ENCODE measurements around the gene GRM5.
"Not testable (repeated sequence)": the region's sequence is repeated elsewhere in the genome, so short reads cannot be mapped to it uniquely, and the experiment has no call there.

GRM5 gene

DNA sequence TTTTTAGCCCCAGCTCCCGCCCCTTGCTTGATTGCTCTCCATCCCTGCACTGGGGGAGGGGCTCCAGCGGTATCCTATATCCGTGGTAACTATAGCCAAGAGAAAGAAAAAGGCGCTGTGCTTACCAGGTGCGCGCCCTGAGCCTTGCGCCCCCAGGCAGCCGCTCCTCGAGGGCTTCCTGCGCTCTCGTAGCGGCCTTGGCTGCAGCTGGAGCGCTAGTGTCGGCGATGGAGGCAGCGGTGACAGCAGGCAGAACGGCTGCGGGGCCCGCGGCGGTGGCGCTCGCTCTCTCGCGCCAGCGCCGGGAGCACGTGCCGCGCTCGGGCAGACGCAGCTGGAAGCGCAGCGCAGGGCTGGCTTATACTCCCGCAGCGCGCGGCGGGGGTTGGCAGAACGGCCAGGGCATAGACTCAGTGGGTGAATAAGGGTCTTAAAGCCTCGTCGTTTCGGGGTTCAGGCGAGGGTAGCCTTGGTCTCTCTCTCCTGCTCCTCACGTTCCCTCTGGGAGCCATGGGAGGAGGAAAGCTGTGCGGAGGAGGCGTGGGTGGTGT lies at the start of gene GRM5:
Gene GRM5 (minus strand): TSS at position 332 of the 551 bp plus-strand sequence. CDS start 18,110 bp downstream, outside the sequence.
- not testable (repeated sequence) for DNase-seq

DNA sequence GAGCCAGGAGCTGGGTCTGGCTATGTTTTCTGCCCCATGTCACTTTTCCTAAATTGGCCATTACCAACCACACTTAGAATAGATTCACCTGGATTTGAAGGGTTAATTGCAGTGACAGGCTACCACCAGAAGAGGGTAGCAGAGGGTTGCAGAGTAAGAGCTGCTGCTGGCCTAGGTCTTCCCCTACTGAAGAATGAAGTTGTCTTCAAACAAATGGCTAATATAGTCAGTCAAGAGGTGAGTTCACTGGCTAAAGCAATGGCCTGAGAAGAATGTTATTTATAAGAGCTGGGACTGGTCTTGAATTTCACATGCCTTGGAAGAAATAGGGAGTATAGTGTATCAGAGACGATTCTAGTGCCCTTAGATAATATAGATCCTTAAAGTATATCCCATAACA lies 32.2 kb upstream of the GRM5 start:
- DNase-seq = not testable (repeated sequence)

DNA sequence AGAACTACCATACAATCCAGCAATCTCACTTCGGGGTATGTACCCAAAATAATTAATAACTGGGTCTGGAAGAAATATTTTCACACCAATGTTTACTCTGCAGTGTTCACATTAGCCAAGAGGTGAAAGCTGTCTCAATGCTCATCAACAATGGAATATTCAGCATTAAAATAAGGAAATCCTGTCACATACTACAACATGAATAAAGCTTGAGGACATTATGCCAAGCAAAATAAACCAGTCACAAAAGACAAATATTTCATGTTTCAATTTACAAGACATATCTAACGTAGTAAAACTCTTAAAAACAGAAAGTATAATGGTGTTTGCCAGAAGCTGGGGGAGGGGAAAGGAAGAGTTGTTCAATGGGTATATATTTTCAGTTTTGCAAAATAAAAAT lies 28.0 kb upstream of the GRM5 start:
- not testable (repeated sequence) for DNase-seq

DNA sequence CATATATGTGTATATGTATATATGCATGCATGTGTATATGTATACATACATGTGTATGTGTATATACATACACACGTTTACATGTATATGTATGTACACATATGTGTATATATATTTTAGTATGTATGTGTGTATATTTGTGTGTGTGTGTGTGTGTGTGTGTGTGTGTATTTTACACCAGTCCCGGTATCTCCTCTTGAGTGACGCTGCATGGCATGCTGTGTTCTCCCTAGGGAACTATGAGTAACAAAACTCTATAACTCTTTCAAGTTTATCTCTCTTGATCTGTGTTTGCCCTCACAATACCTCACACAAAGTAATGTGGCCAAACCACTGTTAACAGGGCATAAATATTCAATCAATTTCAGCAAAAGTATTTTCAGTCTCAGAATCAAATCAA lies 19.2 kb upstream of the GRM5 start:
- not testable (repeated sequence) for DNase-seq

DNA sequence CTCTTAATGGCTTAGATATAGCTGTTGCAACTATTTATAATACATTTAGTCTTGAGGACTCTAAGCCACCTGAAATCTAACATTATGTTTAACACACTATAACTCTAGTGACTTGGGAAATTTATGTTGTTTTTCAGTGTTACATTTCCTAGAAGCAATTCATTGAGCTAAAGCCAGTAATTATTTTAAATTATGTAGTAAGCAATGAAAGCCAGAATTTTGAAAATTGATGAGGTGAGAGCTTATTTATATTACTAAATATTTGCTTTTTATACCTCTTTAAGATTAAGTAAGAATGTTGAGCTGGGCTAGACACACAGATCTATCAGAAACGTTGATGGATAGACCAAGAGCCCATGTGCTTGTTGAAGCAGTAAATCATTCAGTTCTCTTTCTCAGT lies 5.1 kb upstream of the GRM5 start:
- not testable (repeated sequence) for DNase-seq

DNA sequence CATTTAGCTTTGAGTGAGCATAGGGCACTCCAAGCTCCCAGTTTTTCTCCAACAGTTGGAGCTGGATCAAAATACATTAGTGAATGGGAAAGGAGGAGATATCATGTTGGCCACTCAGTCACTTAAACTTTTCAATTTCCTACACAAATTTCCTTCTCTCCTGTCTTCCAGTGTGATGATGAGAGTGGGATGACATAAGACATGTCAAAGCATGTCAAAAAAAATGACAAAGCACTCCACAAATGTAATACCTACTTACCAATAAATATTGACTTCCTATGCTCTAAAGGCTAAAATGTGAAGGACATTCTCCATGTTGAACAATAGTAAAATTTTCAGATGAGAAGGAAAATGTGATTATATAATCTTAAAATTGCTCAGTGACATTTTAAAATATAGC lies 1.5 kb upstream of the GRM5 start:
- no peak for DNase-seq

DNA sequence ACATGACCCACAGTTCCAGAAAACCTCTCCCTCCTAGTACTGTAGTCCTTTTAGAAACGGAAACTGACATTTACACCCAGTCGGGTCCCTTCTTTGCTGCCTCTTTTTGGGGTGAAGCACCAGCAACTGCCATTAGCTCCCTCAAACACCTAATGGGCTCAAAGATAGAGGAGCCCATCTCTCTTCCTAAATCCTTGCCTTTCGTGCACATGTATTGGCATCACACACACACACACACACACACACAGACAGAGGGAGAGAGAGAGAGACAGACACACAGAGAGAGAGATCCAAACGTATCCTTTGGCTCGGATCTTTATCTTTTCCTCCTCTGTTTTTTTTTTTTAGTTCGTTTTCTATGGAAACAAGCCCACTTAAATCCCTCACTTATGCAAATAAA lies 716 bp downstream of the GRM5 start:
- no peak for DNase-seq

DNA sequence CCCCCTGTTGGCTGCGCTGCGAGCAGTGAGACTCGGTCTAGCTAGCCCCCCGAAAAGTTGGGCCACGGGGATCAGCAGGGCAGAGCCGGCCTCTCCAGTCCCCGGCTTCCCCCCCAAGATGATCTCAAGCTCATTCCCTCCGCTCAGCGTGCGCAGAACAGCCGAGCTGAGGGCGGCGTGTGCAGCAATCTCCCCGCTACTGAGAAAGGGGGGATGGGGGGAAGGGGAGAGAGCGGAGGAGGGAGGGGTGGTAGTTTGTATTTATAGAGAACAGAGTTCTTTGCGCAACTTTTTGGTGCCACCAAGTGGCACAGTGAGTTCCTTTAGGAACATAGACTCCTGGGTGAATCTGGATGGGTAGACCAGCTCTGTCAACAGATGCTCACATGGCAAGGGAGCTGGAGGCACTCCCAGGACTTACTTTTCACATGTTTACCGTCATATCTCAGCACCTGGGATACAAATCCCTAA lies 2.3 kb downstream of the GRM5 start:
- not testable (repeated sequence) for DNase-seq

DNA sequence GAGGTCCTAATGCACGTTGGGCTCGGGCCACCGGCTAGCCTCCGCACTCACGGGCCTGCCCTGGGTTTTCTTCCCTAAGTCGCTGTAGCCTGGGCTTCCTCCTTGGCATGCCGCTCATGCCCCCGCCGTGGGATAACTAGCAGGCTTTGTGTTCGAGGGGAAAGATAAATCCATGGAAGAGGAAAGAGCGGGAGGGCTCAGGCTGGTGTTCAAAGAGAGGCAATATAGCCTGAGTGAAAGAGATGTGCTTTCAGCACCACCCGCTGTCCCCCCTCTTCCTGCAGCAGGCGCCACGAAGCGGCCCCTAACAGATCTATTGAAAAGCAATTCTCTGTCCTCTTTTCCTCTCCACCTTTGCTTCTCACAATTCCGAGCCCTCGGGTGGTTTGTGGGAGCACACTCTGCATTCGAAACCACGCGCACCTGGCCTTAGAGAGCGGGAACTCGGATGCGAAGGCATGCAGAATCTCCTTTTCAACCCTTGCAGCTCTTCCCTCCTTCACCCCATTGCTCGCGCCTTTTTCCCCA lies 2.9 kb downstream of the GRM5 start:
- not testable (repeated sequence) for DNase-seq

DNA sequence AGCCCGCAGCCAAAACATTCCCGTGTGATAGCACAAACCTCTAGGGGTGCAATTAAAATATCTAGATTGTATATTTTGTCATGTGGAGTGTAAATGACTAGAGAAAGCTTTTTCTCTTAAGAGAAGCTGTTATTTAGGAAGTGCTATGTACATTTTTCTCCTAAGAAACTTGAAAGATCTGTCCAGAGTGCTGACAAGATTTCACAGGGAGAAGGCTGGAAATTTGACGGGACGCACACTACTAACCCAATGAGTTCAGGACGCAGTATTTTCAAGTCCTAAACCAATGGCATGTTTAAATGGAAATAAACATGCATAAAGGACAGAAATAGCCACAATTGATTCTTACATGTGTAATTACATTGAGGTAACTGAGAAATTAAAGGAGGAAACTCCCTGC lies 3.9 kb downstream of the GRM5 start:
- not testable (repeated sequence) for DNase-seq

DNA sequence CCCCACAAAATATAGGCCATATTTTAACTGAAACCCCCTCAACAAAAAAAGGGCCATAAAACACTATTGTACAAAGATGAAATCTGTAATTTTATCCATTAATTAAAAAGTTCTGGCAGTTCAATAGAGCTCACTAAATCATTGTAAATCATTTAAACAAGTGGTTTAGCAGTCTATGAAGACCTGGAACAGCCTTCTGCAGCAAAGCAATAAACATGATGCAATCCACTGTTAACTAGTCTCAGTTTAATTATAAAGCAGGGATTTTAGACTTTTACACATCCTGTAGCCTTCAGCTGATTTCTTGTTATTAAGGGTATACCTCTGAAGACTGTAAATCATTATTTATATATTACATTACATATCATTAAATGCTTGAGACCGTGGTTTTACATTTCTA lies 8.4 kb downstream of the GRM5 start:
- DNase-seq = not testable (repeated sequence)

DNA sequence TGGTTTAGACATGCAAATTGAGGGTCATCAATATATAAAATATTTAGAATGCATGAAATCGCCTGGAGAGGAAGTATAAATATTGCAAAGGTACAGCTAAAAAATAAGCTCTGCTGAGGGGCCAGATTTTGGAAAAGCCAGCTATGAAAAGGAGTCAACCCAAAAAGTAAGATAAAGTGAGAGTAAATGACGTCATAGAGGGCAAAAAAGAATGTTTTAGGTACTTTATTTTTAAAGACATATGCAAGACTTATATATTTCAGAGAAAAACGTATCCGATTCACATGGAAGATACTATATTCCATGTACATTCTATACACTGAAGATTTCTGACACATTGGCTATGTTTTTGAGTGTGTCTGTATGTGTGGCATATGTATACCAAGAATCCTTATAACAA lies 13.6 kb downstream of the GRM5 start:
- DNase-seq = no peak

DNA sequence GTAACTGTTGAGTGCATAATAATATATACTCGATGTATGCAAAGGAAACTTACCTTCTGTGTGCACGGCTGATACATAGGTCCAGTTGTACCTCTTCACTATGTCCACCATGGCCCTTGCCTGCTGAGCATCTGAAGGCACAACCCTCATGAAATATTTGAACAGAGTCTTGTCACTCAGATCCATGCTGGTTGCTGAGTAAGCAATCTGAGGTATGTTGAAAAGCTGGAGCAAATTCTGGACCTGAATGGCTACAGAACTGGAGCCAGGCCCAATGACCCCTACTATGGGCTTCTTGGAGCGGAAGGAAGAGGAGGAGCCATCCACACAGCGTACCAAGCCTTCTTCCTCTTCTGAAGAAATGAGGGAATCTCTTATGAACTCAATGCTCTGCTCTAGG lies 18.6 kb downstream of the GRM5 start:
- DNase-seq = not testable (repeated sequence)

DNA sequence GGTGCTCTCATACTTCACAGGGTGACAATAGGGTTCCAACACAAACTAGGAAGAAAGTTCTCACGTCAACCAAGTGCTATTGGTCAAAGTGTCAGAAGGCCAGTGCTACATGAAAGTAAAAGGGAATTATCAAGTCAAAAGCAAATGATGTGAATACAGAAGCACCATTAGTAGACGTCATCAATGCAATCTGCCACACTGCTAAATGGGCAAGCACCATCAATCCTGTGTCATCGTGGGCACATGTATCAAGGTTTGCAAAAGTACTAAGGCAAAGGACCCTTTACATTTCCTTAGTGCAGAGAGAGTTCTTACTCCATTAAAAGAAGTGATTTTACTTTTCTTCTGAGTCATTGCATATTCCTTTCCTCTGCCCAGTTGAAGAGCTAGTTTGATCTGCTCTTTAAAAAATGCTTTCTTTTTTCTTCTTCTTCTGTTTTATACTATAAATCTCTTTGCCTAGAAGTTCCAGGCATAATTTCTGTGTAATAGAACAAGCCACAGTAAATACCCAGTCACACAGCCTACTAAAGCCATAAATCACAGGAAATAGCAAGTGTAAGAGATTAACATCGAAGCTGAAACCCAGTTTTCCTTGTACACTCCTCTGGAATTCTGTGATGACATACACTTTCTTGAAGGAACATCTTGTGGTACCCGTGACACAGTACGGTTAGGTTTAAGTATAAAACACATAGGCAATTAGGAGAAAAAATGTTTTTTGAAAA lies 21.8 kb downstream of the GRM5 start:
- DNase-seq = not testable (repeated sequence)

DNA sequence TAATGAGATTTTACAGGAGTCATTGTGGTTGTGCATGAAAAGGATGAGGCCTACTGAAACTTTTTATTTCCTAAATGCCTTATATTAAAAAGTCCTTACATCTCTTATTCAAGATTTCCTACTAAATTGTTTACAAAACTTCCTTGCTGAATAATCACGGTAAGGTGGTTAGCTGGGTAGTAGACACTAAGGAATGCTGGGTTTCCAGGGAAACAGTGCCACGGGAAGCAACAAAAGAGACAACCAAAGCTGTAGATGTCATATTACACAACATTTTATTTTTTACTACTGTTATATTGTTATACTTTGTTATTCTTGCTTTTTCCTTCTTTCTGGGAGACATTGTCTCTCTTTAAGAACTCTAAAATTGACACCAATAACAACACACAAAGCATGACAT lies 36.1 kb downstream of the GRM5 start:
- DNase-seq = not testable (repeated sequence)

DNA sequence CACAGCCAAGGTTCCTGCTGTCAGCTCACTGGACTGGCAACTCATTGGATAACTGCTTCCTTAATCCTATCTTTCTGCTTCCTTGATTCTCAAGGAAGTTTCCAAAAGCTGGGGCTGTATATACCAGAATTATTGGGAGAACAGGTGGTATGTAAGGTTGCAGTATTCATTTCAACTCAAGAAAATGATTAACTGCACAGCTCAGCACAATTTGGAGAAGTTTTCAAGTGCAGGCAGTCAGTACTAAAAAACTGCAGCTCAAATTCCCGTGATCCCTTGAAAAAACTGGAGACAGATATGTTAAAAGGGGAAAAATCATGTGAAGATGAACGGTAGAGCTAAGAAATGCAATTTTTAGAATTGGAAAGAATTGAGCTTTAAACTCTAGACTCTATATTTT lies 44.4 kb downstream of the GRM5 start:
- DNase-seq = no peak

DNA sequence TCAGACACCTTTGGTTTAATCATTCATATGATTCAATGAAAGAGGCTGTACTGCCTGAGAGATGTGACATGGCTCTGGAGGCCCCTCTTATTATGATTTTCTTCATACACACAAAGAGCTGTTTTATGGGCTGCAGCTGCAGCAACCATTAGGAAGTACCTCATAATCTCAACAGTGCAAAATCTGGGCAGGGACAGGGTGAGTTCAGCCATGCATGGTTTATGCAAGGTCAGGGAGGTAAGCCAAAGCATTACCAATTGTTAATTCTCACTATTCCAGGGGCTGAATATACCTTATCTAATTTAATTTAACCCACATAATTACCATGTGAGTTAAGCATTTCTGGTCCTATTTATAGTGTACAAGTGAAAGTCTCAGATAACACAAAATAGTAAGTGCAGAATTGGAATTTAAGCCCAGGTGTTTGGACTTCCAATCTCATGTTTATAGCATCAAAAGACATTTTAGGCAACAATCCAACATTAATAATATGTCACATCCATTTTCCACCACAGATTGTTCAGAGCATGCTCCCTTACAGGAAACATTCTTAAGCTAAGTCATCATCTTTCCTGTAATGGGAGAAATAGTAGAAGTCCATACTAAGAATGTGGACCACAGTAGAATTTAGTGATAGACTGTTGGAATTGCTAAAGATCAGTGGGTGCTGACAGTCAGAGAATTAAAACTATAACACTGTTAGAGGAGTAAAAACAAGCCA lies 45.8 kb downstream of the GRM5 start:
- not testable (repeated sequence) for DNase-seq

DNA sequence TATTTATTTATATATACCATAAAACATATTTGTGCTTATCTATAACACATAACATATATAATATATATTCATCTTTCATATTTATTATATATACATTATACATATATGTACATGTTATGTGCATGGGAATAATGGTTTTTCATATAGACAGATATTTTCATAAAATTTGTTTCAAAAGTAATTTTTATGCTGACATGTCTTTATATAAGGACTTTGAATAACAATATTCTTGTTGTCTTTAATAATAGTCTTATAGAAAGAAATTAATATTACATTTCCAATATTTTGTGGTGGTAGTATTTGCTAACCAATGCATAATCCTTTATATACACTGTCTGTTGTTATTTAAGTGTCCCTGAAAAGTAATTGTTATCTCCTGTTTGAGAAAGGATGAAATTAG lies 49.6 kb downstream of the GRM5 start:
- DNase-seq = no peak

DNA sequence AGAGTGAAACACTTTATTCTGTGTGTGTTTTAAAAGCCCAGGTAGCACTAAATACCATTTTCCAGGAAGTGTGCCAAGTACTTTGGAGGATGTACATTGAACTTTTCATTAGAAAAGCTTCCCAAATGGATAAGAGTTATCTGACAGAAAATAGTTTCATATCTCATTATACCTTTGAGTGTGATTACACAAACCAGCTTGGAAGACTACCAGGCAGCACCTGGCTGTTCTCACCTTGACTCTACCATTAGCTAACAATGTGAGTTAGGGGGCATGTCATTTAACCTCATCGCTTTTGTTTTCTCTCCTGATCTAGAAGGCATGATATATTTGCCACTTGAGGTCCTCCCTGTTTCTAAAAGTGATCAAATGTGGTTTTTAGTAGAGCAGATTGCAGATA lies 50.2 kb downstream of the GRM5 start:
- no peak for DNase-seq

DNA sequence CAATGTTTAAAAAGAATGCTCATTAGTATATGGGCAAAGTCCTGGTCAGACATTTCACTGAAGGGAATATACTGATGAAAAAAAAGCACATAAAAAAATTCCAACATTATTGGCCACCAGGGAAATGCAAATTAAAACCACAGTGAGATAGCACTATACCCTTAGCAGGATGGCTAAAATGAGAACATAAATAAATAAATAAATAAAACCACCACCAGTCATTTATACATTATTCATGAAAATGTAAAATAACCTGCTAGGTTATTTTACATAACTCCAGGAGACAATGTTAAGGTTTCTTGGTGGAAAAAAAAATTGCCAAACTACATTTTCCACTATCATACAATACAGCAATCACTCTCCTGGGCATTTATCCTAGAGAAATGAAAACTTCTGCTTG lies 64.9 kb downstream of the GRM5 start:
- not testable (repeated sequence) for DNase-seq

DNA sequence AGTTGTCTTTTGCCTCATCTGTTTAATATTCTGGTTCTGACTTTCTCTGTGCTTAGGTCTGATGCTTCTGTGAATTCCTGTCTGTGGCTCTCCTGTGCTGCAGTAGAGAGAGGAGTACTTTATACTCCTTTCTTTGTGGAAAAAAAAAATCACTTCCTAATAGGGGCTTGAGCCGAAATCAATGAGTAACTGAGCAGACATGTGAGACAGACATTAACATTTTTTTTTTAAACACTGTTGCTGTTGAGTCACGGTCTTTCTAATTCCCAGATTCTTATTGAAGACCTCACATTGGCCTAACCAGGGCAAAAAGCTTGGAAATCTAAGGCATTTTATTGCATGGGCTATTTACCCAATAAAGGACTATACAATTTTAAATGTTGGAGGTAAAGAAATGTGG lies 86.1 kb downstream of the GRM5 start:
- DNase-seq = no peak

DNA sequence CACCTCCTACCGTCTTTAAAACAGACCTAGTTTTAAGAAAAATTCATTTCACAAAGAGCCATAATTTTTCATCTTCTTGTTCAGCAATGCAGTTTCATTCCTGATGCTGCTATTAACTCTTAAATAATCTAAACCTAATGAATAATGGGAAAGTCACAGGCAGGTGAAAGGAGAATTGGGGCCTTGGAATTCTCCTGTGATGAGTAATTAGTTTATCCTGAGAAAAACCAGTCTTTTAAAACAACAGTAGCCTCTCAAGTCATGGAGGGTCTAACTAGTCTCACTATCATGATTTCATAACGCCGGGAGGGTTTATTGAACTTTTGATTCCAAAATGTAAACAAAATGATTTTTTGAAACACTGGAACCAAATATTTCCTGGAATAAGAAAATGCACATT lies 86.8 kb downstream of the GRM5 start:
- not testable (repeated sequence) for DNase-seq

DNA sequence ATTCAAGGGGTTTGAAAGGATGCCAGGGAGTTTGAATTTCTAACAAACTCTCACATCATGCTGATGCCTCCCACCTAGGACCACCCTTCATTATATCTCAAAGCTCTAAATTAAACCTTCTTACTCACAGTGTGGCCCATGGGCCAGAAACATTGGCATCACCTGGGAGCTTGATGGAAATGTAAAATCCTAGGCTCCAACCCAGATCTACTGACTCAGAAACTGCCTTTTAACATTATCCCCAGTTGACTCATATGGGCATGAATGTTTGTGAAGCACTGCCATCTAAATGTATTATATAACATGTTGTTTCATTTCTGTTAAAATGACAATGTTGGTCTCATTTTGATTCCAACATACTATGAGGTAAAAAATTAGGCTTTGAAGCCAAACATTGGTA lies 90.3 kb downstream of the GRM5 start:
- DNase-seq = not testable (repeated sequence)

DNA sequence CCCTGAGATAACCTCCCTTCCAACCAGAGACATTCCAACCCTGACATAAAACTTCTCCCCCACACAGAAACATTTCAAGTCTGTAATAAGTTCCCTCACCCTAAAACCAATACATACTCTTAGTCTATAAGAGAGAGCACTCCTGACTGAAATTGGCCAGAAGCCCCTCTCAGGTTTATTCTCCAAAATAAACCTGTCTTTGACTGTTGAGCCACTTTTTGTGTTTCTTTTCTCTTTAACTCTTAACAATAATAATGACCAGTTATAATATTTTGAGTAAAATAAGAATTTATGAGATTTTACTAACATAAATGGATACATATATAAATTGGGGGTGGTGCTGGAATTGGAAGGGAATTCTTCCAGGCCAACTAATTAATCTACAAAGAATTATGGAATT lies 93.6 kb downstream of the GRM5 start:
- no peak for DNase-seq
